ENCODE results near the gene FGF14.

DNA sequence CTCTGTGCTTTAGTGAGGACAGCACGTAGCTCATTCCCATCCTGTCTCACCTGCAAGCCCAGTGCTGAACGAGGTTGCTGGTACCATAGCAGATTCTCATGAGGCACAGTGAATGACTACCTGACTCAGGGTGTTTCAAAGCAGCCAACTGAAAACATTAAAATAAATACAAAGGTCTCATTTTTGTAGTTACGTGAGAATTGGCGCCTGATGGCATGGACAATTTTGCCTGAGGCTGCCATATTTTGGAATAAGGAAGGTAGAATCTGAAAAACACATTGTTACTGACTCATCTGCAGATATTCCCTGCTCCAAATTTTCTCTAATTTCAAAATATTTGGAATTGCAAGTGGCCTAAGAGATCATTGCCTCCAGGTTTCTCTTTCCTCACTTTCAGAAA, 429.7 kb downstream of the FGF14 start:
- TF ChIP-seq POLR2AphosphoS5 (IDR thresholded peaks at IDR 0.05; ENCODE audit: low read depth) (no peak), EZH2phosphoT487 (IDR thresholded peaks at IDR 0.05; ENCODE audit: unreplicated experiment) (no peak), CREB1 (CRISPR knock-in tag; IDR thresholded peaks at IDR 0.05; ENCODE audit: low read depth) (no peak), JUNB (IDR thresholded peaks at IDR 0.05; ENCODE audit: unreplicated experiment) (no peak), EZH2 (IDR thresholded peaks at IDR 0.05; ENCODE audit: low read depth, unreplicated experiment) (no peak), ZNF331 (CRISPR knock-in tag; IDR thresholded peaks at IDR 0.05; ENCODE audit: low read depth) (no peak)
- TF ChIP-seq, protein P1, sequence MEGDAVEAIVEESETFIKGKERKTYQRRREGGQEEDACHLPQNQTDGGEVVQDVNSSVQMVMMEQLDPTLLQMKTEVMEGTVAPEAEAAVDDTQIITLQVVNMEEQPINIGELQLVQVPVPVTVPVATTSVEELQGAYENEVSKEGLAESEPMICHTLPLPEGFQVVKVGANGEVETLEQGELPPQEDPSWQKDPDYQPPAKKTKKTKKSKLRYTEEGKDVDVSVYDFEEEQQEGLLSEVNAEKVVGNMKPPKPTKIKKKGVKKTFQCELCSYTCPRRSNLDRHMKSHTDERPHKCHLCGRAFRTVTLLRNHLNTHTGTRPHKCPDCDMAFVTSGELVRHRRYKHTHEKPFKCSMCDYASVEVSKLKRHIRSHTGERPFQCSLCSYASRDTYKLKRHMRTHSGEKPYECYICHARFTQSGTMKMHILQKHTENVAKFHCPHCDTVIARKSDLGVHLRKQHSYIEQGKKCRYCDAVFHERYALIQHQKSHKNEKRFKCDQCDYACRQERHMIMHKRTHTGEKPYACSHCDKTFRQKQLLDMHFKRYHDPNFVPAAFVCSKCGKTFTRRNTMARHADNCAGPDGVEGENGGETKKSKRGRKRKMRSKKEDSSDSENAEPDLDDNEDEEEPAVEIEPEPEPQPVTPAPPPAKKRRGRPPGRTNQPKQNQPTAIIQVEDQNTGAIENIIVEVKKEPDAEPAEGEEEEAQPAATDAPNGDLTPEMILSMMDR (conservative IDR thresholded peaks at IDR 0.05; ENCODE audit: low read depth in 2 of 2): no peak

All from GM23338 (cell line).